Body of pancreas (tissue), 4 donors: ENCODE data around the gene GULP1. TPM values are rescaled to one million over a fixed set of nuclear protein-coding genes. Genes with fewer than 3 reads are reported as not detected.

Experiments
- ATAC-seq: fragments of 150-250 bp; one replicate; pipeline ENCODE4 v1.9.1; 2016
- DNase-seq, 4 donors: peaks; one replicate each; pipeline ENCODE4 v3.0.0-alpha.2; 2019
- H3K27ac ChIP-seq, 4 donors: fragments of 200-600 bp; sonication (generic); 1 replicate in 3 of 4; 2 replicates in 1 of 4; pipeline versions ENCODE4 v1.5.1 to v1.6.1; 2016 to 2019; ENCODE audit warnings: mild to moderate bottlenecking in 1 of 4, mixed read lengths in 1 of 4, moderate library complexity in 1 of 4
- H3K27me3 ChIP-seq, 2 donors: fragments of 200-600 bp; sonication (generic); one replicate each; pipeline ENCODE4 v1.6.0; 2016; ENCODE audit warnings: mild to moderate bottlenecking in 1 of 2
- H3K36me3 ChIP-seq, 2 donors: fragments of 200-600 bp; sonication (generic); replicated peaks in 1 of 2; 2 replicates each; pipeline ENCODE4 v1.5.1; 2016; ENCODE audit warnings: low read depth in 2 of 2; ENCODE audit not compliant: insufficient read depth in 1 of 2
- H3K4me1 ChIP-seq: fragments of 200-600 bp; sonication (generic); one replicate; pipeline ENCODE4 v1.6.0; 2016
- H3K4me3 ChIP-seq, 2 donors: fragments of 200-600 bp; sonication (generic); 1 replicate in 1 of 2; 2 replicates in 1 of 2; pipeline ENCODE4 v1.5.1; 2016 to 2019
- H3K9me3 ChIP-seq, 3 donors: fragments of 200-600 bp; sonication (generic); 1 replicate in 2 of 3; 2 replicates in 1 of 3; pipeline ENCODE4 v1.5.1; 2016
- CTCF ChIP-seq, 7 experiments: fragments of 450-650 bp in 4 of 7; fragments of 200-600 bp in 3 of 7; sonication (generic) in 3 of 7; IDR thresholded peaks; one replicate each; pipeline ENCODE4 v1.5.1; 2016 to 2019; ENCODE audit warnings: antibody characterized with exemption in 7 of 7
- POLR2A ChIP-seq, 3 donors: fragments of 450-650 bp; IDR thresholded peaks; one replicate each; pipeline ENCODE4 v1.6.1; 2016; ENCODE audit warnings: antibody characterized with exemption in 3 of 3, mild to moderate bottlenecking in 2 of 3
- WGBS, 2 donors: methylation state at CpG; one replicate each; pipeline ENCODE4 v1.1.5; 2017; 5-methylcytosine and 5-hydroxymethylcytosine counted together
- intact Hi-C: fragments of 100-400 bp; cut with DNase I; formaldehyde crosslinking; loops from one replicate; pipeline ENCODE4 v1.15.1; 2023
- total RNA-seq, 2 donors: library from RNA; depleted of rRNA; stranded (reverse); fragments of >200 nt; gene quantifications; one replicate each; pipeline ENCODE4 v1.1.0, GENCODE V29; 2016

Gene GULP1
- total RNA-seq, 2 donors from 2014 or later, result 24.7 to 50.3 TPM

- ATAC-seq (no peak), DNase-seq (no peak)
- no peak overlapping the region for H3K4me3 ChIP-seq
- intact Hi-C loops, result no loop called here
- peaks cover 8% of the 10 kb centered on the region for H3K4me1 ChIP-seq
- TF ChIP-seq CTCF (IDR thresholded peaks at IDR 0.05) (no peak), POLR2A (IDR thresholded peaks at IDR 0.05) (no peak)
- no peaks in the 10 kb centered on the region for H3K9me3 ChIP-seq
- H3K36me3 ChIP-seq, result no peaks in the 10 kb centered on the region
- no peaks in the 10 kb centered on the region for H3K27me3 ChIP-seq
- WGBS, 2 donors, result 77 to 85% methylated on average over 4 of the region's 4 CpGs
- no peak overlapping the region for H3K27ac ChIP-seq
Measured at GRCh38 chr2:188318161-188318749, 26.6 kb downstream of the GULP1 start.

- DNase-seq (no peak), ATAC-seq (no peak)
- Histone ChIP-seq H3K9me3 (no peaks in the 10 kb centered on the region), H3K4me3 (no peak overlapping the region), H3K4me1 (peaks cover 8% of the 10 kb centered on the region), H3K27ac (no peak overlapping the region), H3K36me3 (no peaks in the 10 kb centered on the region), H3K27me3 (no peaks in the 10 kb centered on the region)
- no peak for TF ChIP-seq POLR2A (IDR thresholded peaks at IDR 0.05)
- TF ChIP-seq CTCF (IDR thresholded peaks at IDR 0.05), result no peak
- intact Hi-C loops, result no loop called here
- WGBS, 2 donors, result 83 to 93% methylated on average over 1 of the region's 1 CpG
Measured at GRCh38 chr2:188319838-188320237, 28.2 kb downstream of the GULP1 start.

GRCh38 chr2:188320861-188321260 lies 29.2 kb downstream of the GULP1 start:
- intact Hi-C loops, result no loop called here

GRCh38 chr2:188322569-188323551 lies 31.2 kb downstream of the GULP1 start:
- 33 to 35% methylated on average over 6 of the region's 6 CpGs for WGBS, 2 donors
- TF ChIP-seq CTCF (IDR thresholded peaks at IDR 0.05) (no peak), POLR2A (IDR thresholded peaks at IDR 0.05) (no peak)
- DNase-seq, result peak; percentile 24 to 60 (median 48)
- Histone ChIP-seq H3K4me1 (peaks cover 18% of the 10 kb centered on the region), H3K27ac (peak overlapping the region in 3 of 4 donors; percentile 49 to 65 (median 64)), H3K36me3 (no peaks in the 10 kb centered on the region), H3K27me3 (no peaks in the 10 kb centered on the region), H3K9me3 (no peaks in the 10 kb centered on the region), H3K4me3 (no peak overlapping the region)
- peak; percentile 74 for ATAC-seq
- intact Hi-C loops, result no loop called here

More at GRCh38 chr2:188320861-188321260, 29.2 kb downstream of the GULP1 start:
- TF ChIP-seq POLR2A (IDR thresholded peaks at IDR 0.05), result no peak
- no peak for TF ChIP-seq CTCF (IDR thresholded peaks at IDR 0.05)
- no peak for DNase-seq
- WGBS, 2 donors, result 57 to 92% methylated on average over 2 of the region's 2 CpGs
- H3K4me3 ChIP-seq, result no peak overlapping the region
- no peak for ATAC-seq
- no peaks in the 10 kb centered on the region for H3K36me3 ChIP-seq
- peaks cover 8% of the 10 kb centered on the region for H3K4me1 ChIP-seq
- no peaks in the 10 kb centered on the region for H3K9me3 ChIP-seq
- no peaks in the 10 kb centered on the region for H3K27me3 ChIP-seq
- H3K27ac ChIP-seq, result no peak overlapping the region
